Hepatocyte (in vitro differentiated cells): ENCODE data around the gene SUSD3.

ENCODE experiments used
- EZH2 ChIP-seq: fragments of 200-600 bp; sonication (generic); IDR thresholded peaks from 2 replicates; pipeline ENCODE4 v1.6.1; 2016; ENCODE audit warnings: antibody characterized with exemption, mild to moderate bottlenecking, borderline replicate concordance
- EZH2phosphoT487 ChIP-seq: fragments of 200-600 bp; sonication (generic); IDR thresholded peaks from one replicate; pipeline ENCODE4 v1.6.1; 2018; ENCODE audit warnings: antibody characterized with exemption, mild to moderate bottlenecking, low read depth, moderate library complexity; ENCODE audit not compliant: unreplicated experiment, severe bottlenecking
- TF ChIP-seq, protein P1 (sequence below): fragments of 200-600 bp; sonication (generic); IDR thresholded peaks from 2 replicates; pipeline ENCODE4 v1.5.1; 2016; ENCODE audit warnings: antibody characterized with exemption, mild to moderate bottlenecking; ENCODE audit not compliant: poor library complexity

GRCh38 chr9:93091056-93091452 is 32.6 kb downstream of the SUSD3 start:
- TF ChIP-seq, protein P1, sequence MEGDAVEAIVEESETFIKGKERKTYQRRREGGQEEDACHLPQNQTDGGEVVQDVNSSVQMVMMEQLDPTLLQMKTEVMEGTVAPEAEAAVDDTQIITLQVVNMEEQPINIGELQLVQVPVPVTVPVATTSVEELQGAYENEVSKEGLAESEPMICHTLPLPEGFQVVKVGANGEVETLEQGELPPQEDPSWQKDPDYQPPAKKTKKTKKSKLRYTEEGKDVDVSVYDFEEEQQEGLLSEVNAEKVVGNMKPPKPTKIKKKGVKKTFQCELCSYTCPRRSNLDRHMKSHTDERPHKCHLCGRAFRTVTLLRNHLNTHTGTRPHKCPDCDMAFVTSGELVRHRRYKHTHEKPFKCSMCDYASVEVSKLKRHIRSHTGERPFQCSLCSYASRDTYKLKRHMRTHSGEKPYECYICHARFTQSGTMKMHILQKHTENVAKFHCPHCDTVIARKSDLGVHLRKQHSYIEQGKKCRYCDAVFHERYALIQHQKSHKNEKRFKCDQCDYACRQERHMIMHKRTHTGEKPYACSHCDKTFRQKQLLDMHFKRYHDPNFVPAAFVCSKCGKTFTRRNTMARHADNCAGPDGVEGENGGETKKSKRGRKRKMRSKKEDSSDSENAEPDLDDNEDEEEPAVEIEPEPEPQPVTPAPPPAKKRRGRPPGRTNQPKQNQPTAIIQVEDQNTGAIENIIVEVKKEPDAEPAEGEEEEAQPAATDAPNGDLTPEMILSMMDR: no peak
- TF ChIP-seq EZH2: no peak
- no peak for TF ChIP-seq EZH2phosphoT487
